GM21786 (cell line): Measurements from ENCODE around the gene TCF25.

Source experiments
- ATAC-seq: cut with Tn5 transposase; IDR thresholded peaks from one replicate; pipeline ENCODE4 v1.9.1; 2021; ENCODE audit not compliant: unreplicated experiment

TCF25 gene

DNA sequence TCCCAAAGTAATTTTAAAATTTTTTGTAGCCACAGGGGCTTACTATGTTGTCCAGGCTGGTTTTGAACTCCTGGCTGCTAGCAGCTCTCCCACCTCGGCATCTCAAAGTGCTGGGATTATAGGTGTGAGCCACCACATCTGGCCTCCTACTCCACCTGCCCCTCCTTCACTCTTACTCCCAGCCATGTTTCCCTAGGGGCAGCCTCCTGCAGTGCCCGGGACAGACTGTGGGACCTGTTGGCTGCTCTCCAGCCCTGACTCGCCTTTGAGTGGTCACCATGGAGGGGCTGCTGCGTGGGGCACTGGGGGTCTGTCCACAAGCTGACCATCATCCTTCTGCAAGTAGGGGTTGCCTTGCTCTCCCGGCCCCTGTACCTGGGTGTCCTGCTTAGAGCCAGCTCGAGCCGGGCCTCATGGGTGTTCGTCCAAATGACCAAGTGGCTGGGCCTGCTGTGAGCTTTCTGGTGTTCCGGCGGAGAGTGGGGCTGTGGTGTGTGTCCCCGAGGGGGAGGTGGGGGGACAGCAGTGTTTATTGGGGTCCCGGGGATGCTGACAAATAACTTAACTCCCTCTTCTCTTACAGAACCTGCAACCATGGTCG is 28.6 kb upstream of the TCF25 start:
- ATAC-seq = no peak

DNA sequence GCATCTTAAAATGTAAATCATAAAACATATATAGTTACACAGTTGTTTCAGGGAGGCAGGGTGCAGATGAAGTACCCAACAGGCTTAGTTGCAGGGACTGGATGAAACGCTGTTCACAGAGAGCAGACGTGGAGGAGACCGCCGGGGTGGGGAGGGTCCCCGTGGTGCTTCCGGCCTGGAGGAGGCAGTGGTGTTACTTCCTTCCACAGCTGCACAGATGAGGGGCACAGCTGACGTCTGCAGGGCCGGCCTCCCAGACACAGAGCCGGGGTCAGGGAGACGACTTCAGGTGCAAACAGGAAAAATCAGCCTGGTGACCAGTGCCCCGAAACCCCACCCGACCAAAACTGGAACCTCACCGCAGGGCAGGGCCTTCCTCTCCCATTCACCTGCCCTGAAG is 28.0 kb upstream of the TCF25 start:
- ATAC-seq = no peak

DNA sequence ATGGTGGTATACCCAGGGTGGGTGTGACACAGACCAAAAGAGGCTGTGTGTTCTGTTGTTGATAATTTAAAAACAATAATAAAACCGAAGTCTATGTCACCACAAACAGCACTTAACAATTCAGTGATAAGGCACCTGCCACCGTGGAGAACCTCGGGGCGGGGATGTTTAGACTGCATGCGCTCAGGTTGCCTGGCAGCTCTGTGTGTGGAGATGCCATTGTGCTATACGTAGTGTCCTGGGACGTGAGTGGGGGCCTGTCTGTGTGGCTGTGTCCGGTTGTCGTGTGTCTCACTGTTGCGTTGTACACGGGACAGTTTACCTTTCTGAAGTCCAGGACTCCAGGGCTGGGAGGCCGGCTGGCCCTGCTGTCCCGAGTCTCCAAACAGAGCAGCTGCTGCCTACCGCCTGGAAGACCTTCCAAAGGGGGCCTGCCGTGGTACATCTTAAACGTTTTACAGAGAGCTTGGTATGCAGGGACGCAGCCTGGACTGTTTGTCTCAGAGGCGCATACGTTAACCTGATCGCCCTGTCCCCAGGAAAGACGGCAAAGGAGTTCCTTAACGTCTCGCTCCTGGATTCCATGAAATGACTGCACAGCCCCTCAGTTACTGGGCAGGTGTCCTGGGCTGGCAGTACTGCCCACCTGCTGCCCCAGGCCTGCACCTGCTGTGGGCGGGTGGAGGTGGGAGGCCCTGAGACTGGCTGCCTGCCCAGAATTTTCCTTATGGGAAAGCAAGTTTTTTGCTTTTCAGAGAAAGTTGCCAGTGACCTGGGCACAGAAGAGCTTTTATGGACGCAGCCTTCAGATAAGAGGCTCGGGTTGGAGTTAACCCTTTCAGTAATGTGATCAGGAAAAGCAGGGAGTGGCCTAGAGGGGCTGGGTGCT is 26.1 kb upstream of the TCF25 start:
- ATAC-seq = no peak

GRCh38 chr16:89847940-89848297 is 25.5 kb upstream of the TCF25 start:
- no peak for ATAC-seq

GRCh38 chr16:89848974-89849373 is 24.4 kb upstream of the TCF25 start:
- no peak for ATAC-seq

DNA sequence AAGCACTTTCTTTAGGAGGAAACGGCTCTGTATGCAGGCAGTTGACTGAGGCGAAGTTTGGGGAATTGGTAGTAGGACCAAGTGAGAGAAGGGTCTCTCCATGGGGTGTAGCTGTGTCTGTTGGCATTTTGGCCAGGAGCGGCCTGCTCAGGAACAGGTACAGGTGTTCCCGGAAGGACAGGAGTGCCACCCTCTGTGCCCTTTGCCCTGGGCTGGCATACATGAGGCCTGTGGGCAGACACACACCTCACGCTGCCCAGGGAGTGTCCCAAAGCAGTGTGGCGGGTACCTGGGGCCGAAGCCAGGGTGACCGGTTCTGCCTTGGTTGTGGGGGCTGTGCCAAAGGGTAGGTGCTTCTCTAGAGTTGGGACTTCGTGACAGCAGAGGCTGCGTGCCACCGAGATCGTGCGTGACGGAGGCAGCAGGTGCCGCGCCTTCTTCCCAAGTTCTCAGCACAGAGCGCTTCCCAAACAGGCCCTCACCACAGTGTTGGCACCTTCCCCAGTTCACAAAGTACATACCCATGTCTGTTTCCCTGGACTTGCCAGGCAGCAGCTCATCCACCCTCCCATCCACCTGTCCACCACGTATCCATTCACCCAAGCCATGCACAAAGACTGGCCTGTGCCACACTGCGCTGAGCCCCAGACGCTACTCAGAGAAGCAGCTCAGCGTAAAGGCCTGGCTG is 19.9 kb upstream of the TCF25 start:
- ATAC-seq = no peak

DNA sequence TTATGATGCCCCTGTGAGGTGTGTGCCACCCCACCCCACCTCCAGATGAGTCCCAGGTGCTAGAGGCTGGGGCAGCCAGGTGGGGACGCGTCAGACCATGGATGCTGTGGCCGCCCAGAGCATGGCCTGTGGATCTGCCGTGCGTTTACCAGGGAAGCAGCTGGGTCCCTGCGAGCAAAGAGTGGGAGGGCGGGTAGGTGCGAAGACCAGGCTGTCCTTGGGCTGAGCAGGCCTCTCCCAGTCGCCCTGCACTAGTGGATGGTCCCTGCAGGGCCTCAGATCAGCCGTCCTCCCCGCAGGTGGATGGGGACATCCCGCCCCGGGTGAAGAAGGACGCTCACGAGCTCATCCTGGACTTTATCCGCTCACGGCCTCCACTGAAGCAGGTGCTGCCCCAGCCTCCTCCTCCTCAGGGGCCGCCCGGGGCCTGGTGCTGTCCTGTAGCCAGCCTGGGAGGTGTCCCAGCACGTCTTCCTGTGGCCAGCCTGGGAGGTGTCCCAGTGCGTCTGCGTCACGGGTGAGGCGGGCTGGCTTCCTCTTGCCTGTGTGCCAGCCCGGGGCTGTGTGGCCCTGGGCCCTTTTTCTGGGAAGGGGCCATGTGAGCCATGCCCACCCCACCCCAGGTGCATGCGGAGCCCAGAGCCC is 18.0 kb upstream of the TCF25 start:
- ATAC-seq = no peak

DNA sequence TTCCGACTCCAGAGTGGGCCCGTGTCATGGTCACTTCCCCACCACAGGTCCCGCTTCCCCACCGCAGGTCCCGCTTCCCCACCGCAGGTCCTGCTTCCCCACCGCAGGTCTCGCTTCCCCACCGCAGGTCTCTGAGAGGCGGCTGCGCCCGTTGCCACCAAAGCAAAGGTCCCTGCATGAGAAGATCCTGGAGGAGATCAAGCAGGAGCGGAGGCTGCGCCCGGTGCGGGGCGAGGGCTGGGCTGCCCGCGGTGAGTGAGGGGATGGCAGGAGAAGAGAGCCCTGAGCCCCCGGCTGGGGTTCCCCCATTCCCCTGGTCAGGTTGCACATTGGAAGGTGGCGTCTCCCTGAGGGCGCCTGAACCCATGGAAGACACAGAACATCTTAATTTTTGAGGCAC is 17.4 kb upstream of the TCF25 start:
- no peak for ATAC-seq

DNA sequence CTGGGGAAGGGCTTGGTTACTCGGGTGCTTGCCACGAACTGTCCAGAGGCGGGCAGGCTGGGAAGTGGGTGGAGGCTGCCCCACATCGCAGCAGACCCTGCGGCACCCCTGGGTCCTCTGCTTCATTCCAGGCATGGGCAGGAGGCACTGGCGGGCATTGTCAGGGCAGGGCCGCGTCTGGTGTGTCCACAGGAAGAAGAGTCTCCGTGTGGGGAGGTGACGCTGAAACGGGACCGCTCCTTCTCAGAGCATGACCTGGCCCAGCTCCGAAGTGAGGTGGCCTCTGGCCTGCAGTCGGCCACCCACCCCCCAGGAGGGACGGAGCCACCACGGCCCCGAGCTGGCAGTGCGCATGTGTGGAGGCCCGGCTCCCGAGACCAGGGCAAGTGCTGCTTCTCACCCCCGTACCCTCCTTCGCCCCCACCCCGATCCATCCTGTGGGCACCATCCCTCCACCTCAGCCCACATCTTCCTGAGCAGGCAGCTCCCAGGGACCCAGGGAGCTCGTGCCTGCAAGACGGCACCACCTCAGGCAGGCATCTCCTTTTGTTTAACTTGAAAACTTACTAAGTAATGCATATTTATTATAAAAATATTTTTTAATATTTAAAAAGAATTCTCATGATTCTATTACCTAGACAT is 14.3 kb upstream of the TCF25 start:
- no peak for ATAC-seq

- ATAC-seq = no peak
These were observed 13.8 kb upstream of the TCF25 start for GRCh38 chr16:89859615-89860007.

- ATAC-seq = no peak
These were observed 12.6 kb upstream of the TCF25 start for GRCh38 chr16:89860747-89861304.

- ATAC-seq = no peak
These were observed 11.7 kb upstream of the TCF25 start for GRCh38 chr16:89861648-89862047.

DNA sequence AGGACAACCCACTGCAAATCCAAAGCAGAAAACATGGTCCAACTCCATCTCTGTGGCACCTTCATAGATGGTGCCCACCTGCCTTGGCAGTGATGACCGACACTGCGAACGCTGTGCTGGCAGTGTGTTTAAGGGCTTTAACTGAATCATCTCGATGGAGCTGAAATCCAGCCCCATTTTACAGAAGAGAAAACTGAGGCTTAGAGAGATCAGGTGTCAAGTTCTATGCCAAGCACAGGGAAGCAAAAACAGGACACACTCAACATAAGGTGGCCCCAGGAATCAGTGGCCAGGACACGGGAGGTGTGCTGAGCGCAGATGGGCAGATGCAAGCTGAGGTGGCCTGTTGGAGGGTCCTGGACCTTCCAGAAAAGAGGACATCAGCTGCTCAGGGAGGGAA is 10.7 kb upstream of the TCF25 start:
- ATAC-seq = no peak

- ATAC-seq = peak; percentile 73
These were observed 9.5 kb upstream of the TCF25 start for GRCh38 chr16:89863741-89864526.

DNA sequence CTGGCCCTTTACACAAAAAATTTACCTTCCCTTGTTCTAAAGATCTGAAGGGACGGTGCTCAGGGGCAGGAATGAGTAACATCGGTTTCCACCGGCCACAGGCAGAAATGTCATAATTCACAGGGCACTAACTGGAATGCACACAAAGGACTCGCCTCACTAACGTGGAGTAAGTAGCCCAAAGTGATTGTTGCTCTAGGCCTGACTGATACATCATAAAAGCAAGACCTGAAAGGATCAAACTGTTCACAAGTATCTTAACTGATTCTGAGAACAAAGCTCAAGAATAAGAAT is 8.9 kb upstream of the TCF25 start:
- ATAC-seq = no peak

DNA sequence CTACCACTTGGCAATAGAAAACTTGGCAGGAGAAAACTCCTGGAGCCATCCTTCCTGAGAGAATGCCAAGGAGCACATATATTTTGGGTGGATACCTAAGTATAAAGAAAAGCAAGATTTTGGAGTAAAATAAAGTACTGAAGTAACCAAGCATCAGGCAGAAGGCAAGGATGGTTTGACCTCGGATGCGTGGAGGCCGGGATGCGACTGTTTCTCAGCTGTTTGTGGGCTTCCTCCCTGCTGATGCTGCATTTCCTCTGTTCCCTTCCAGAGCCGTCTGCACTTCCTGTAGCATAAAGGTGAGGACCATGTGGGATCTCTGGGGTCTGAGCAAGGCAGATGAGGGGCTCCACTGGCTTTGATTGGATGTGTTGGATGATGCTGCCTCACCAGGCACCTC is 5.5 kb upstream of the TCF25 start:
- ATAC-seq = no peak

DNA sequence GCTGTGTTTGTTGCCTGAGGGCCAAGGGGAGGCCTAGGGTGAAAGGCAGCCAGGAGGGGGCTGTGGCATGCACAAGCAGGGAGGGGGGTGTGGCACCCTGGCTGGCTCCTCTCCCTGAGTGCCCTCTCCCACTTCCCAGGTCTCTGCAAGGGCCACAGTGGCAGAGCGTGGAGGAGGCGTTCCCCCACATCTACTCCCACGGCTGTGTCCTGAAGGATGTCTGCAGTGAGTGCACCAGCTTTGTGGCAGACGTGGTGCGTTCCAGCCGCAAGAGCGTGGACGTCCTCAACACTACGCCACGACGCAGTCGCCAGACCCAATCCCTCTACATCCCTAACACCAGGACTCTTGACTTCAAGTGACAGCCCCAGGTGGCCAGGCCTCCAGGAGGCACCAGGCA is 3.5 kb upstream of the TCF25 start:
- ATAC-seq = no peak

GRCh38 chr16:89870440-89870839 is 3.0 kb upstream of the TCF25 start:
- ATAC-seq = no peak

- no peak for ATAC-seq
These were observed 1.5 kb upstream of the TCF25 start for GRCh38 chr16:89871895-89872294.

DNA sequence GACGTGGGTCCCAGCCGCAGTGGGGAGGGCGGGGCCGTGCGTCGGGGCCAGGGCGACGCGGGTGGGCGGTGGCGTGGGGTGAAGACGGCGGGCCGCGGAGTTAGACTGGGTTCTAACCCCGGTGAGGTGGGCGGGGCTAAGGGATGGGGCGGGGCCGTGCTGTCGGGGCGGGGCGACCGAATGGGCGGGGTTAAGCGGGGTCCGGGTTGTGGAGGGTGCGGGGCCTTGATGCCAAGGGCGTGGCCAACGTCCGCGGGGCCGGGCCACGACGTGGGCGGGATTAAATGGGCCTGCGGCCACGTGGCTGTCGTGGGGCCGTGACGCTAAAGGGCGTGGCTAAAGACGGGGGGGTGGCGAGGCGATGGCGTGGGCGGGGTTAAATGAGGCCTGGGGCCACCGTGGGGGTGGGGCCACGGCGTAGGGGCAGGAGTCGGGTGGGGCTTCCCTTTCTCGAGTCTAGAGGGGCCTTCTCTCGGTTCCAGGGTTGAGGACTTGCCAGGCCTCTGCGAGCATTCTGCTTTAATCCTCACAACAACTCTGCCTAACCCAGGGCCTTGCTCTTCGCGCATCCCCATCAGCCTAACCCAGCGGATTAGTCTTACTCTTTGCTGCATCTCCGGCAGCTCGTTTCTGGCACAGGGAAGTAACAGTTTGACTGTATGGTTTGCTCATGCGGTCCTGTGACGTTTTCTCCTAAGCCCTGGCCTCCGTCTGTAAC is 739 bp downstream of the TCF25 start:
- peak; percentile 66 for ATAC-seq
